HCT116 (cell line): ENCODE measurements around the gene HAO2. TPM values are rescaled to one million over a fixed set of nuclear protein-coding genes. Genes with fewer than 3 reads are reported as not detected.

Experiments used
- ATAC-seq: fragments of 200-7000 bp; cut with Tn5 transposase; 2 replicates; pipeline ENCODE4 v1.9.1; 2020; ENCODE audit warnings: mild to moderate bottlenecking, moderate library complexity
- BruUV-seq: library from RNA; stranded (reverse); fragments of 400-500 nt; replicated peaks from 2 replicates; lab custom pipeline; 2021; lab: Mats Ljungman, UMichigan
- CTCF ChIA-PET: fragments of 300-600 bp; sonication (Branson Sonifier 250); formaldehyde crosslinking; loops from one replicate; lab custom pipeline; 2021; ENCODE audit warnings: antibody characterized with exemption; lab: Charles Lee
- POLR2A ChIA-PET: fragments of 300-600, 350-600 bp; sonication (Branson Sonifier 250); formaldehyde crosslinking; loops from one replicate; lab custom pipeline; 2021; ENCODE audit warnings: antibody characterized with exemption; lab: Charles Lee
- RAD21 ChIA-PET, 2 experiments: fragments of 300-600 bp; sonication (Branson Sonifier 250); formaldehyde crosslinking; loops; one replicate each; lab custom pipeline; 2023; ENCODE audit warnings: low total read pairs in 2 of 2; ENCODE audit not compliant: uncharacterized antibody in 2 of 2, unreplicated experiment in 2 of 2, low non-redundant PET in 1 of 2; lab: Charles Lee
- DNase-seq: peaks from one replicate; pipeline ENCODE4 v3.0.0-alpha.2; 2010; ENCODE audit warnings: low read depth, low spot score
- H2AFZ ChIP-seq: fragments of 200-600 bp; shearing (Covaris generic), sonication (generic); 2 replicates; pipeline ENCODE4 v1.6.1; 2017; ENCODE audit warnings: low read depth, mixed run types, mixed read lengths, antibody characterized with exemption, low read length; ENCODE audit not compliant: poor library complexity, severe bottlenecking
- H3K27ac ChIP-seq: 2 replicates; pipeline ENCODE4 v1.5.1; 2012; ENCODE audit warnings: low read depth, low read length
- H3K27me3 ChIP-seq: fragments of 200-600 bp; sonication (generic); 2 replicates; pipeline ENCODE4 v1.6.1; 2016; ENCODE audit warnings: mixed run types, low read length, mixed read lengths; ENCODE audit not compliant: insufficient read depth
- H3K36me3 ChIP-seq, 2 experiments: fragments of 200-500 bp in 1 of 2; fragments of 200-600 bp in 1 of 2; sonication (Bioruptor generic) in 1 of 2; sonication (generic) in 1 of 2; 2 replicates each; pipeline versions ENCODE4 v1.5.1 to v1.6.1; 2014 to 2016; ENCODE audit warnings: low read length in 2 of 2, inconsistent platforms in 1 of 2, mixed read lengths in 1 of 2, mixed run types in 1 of 2; ENCODE audit not compliant: insufficient read depth in 2 of 2, control insufficient read depth in 1 of 2
- H3K4me1 ChIP-seq, 2 experiments: fragments of 200-600 bp in 1 of 2; sonication (generic) in 1 of 2; 2 replicates each; pipeline versions ENCODE4 v1.5.1 to v1.6.1; 2012 to 2017; ENCODE audit warnings: low read length in 2 of 2, inconsistent platforms in 1 of 2, mild to moderate bottlenecking in 1 of 2, mixed read lengths in 1 of 2, mixed run types in 1 of 2, moderate library complexity in 1 of 2; ENCODE audit not compliant: insufficient read depth in 2 of 2, control insufficient read depth in 1 of 2
- H3K4me2 ChIP-seq: fragments of 200-600 bp; sonication (generic); 2 replicates; pipeline ENCODE4 v1.6.1; 2017; ENCODE audit warnings: mixed run types, low read length, mixed read lengths
- H3K4me3 ChIP-seq, 2 experiments: fragments of 200-600 bp in 1 of 2; sonication (generic) in 1 of 2; replicated peaks in 1 of 2; 2 replicates each; pipeline ENCODE4 v1.5.1; 2011 to 2016; ENCODE audit warnings: low read length in 2 of 2, control low read depth in 1 of 2, low read depth in 1 of 2, mild to moderate bottlenecking in 1 of 2, mixed read lengths in 1 of 2, mixed run types in 1 of 2
- H3K79me2 ChIP-seq: fragments of 200-600 bp; sonication (generic); 2 replicates; pipeline ENCODE4 v1.6.1; 2017; ENCODE audit warnings: mild to moderate bottlenecking, mixed run types, low read length, moderate library complexity, mixed read lengths; ENCODE audit not compliant: insufficient read depth
- H3K9ac ChIP-seq: fragments of 200-600 bp; sonication (generic); 2 replicates; pipeline ENCODE4 v1.6.1; 2016; ENCODE audit warnings: low read length, mixed read lengths
- H3K9me2 ChIP-seq: fragments of 200-600 bp; sonication (generic), shearing (Covaris generic); 2 replicates; pipeline ENCODE4 v1.6.1; 2017; ENCODE audit warnings: mixed run types, mild to moderate bottlenecking, moderate library complexity; ENCODE audit not compliant: insufficient read depth
- H3K9me3 ChIP-seq, 2 experiments: fragments of 200-500 bp in 1 of 2; fragments of 200-600 bp in 1 of 2; sonication (Bioruptor generic) in 1 of 2; sonication (generic) in 1 of 2; 2 replicates each; pipeline ENCODE4 v1.6.1; 2014 to 2017; ENCODE audit warnings: low read length in 2 of 2, mixed read lengths in 2 of 2, inconsistent platforms in 1 of 2, low read depth in 1 of 2, mild to moderate bottlenecking in 1 of 2, mixed run types in 1 of 2, moderate library complexity in 1 of 2; ENCODE audit not compliant: control insufficient read depth in 1 of 2, insufficient read depth in 1 of 2
- H4K20me1 ChIP-seq: fragments of 200-600 bp; sonication (generic), shearing (Covaris generic); 2 replicates; pipeline ENCODE4 v1.6.1; 2017; ENCODE audit warnings: mixed run types, mild to moderate bottlenecking, moderate library complexity; ENCODE audit not compliant: insufficient read depth
- ATF3 ChIP-seq: IDR thresholded peaks from 2 replicates; pipeline ENCODE4 v1.6.1; 2012
- CBX3 ChIP-seq: IDR thresholded peaks from 2 replicates; pipeline ENCODE4 v1.6.1; 2012; ENCODE audit warnings: low read depth
- CEBPB ChIP-seq: IDR thresholded peaks from 2 replicates; pipeline ENCODE4 v1.6.1; 2012; ENCODE audit warnings: low read depth
- EGR1 ChIP-seq: IDR thresholded peaks from 2 replicates; pipeline ENCODE4 v1.6.1; 2012; ENCODE audit warnings: low read depth
- EZH2 ChIP-seq: fragments of 200-600 bp; sonication (generic); IDR thresholded peaks from 2 replicates; pipeline ENCODE4 v1.6.1; 2017; ENCODE audit warnings: antibody characterized with exemption, mixed run types
- EZH2phosphoT487 ChIP-seq: fragments of 200-600 bp; IDR thresholded peaks from 2 replicates; pipeline ENCODE4 v1.6.1; 2018; ENCODE audit warnings: antibody characterized with exemption, borderline replicate concordance
- FOSL1 ChIP-seq: IDR thresholded peaks from 2 replicates; pipeline ENCODE4 v1.6.1; 2012; ENCODE audit warnings: low read depth
- JUND ChIP-seq: IDR thresholded peaks from 2 replicates; pipeline ENCODE4 v1.6.1; 2012
- MAX ChIP-seq: IDR thresholded peaks from 2 replicates; pipeline ENCODE4 v1.6.1; 2012
- POLR2A ChIP-seq: IDR thresholded peaks from 2 replicates; pipeline ENCODE4 v1.7.0; 2011; ENCODE audit warnings: borderline replicate concordance; ENCODE audit not compliant: insufficient read depth, insufficient read length; ENCODE audit errors: extremely low read depth
- POLR2AphosphoS5 ChIP-seq: IDR thresholded peaks from 2 replicates; pipeline ENCODE4 v1.6.1; 2011; ENCODE audit warnings: mild to moderate bottlenecking, low read depth, low read length, moderate library complexity
- RAD21 ChIP-seq: IDR thresholded peaks from 2 replicates; pipeline ENCODE4 v1.6.1; 2012; ENCODE audit warnings: low read depth, mild to moderate bottlenecking
- SIN3A ChIP-seq: IDR thresholded peaks from 2 replicates; pipeline ENCODE4 v1.6.1; 2012; ENCODE audit warnings: low read depth
- SP1 ChIP-seq: IDR thresholded peaks from 2 replicates; pipeline ENCODE4 v1.6.1; 2012; ENCODE audit warnings: low read depth
- SRF ChIP-seq: IDR thresholded peaks from 2 replicates; pipeline ENCODE4 v1.6.1; 2012; ENCODE audit warnings: low read depth
- ZBTB33 ChIP-seq: IDR thresholded peaks from 2 replicates; pipeline ENCODE4 v1.6.1; 2011; ENCODE audit warnings: mild to moderate bottlenecking, low read length, moderate library complexity; ENCODE audit not compliant: insufficient replicate concordance; ENCODE audit errors: extremely low read depth
- ZFX ChIP-seq: fragments of 450-650 bp; IDR thresholded peaks from 2 replicates; pipeline ENCODE4 v1.6.1; 2017
- ZNF274 ChIP-seq: fragments of 200-500 bp; sonication (Bioruptor generic); IDR thresholded peaks from 2 replicates; pipeline ENCODE4 v1.6.1; 2014; ENCODE audit warnings: mild to moderate bottlenecking, low read depth, low read length, inconsistent platforms
- intact Hi-C: fragments of 100-400 bp; cut with micrococcal nuclease; formaldehyde crosslinking; loops from 2 replicates; pipeline ENCODE4 v1.10.0; 2022
- total RNA-seq: library from RNA; stranded (reverse); gene quantifications from one replicate; pipeline ENCODE4 v1.2.1, GENCODE V29; 2021; ENCODE audit not compliant: unreplicated experiment

HAO2 gene
- total RNA-seq, 1 experiment from 2014 or later = not detected

GRCh38 chr1:119370748-119371147, 2.2 kb downstream of the HAO2 start:
- Histone ChIP-seq H3K4me2 (no peak overlapping the region), H4K20me1 (no peaks in the 10 kb centered on the region), H3K9me2 (no peaks in the 10 kb centered on the region), H3K27ac (no peak overlapping the region), H3K27me3 (0 out of 2 replicates have a peak, but pooled peaks cover 7% of the 10 kb centered on the region), H3K4me1 (peaks cover 0 to 8% of the 10 kb centered on the region in 2 experiments; a peak in 1 of 4 replicates), H3K4me3 (no peak overlapping the region), H2AFZ (no peak overlapping the region), H3K9me3 (no peaks in the 10 kb centered on the region), H3K36me3 (no peaks in the 10 kb centered on the region), H3K79me2 (no peaks in the 10 kb centered on the region), H3K9ac (no peak overlapping the region)
- DNase-seq = no peak
- no peak for ATAC-seq
- ChIA-PET RAD21 (no interaction called here), POLR2A (no interaction called here), CTCF (interaction anchor here (2.0 kb wide), 1 partner anchor 96 kb away, joined by 6 read pairs; no protein-coding TSS in a partner anchor)
- no TSS peak for BruUV-seq
- intact Hi-C loops = no loop called here
- TF ChIP-seq EZH2 (no peak), ZFX (no peak), SRF (no peak), ZNF274 (no peak), ATF3 (no peak), FOSL1 (no peak), CEBPB (no peak), SIN3A (no peak), CBX3 (no peak), EZH2phosphoT487 (no peak), SP1 (no peak), POLR2A (no peak), EGR1 (no peak), POLR2AphosphoS5 (no peak)

GRCh38 chr1:119371815-119372214, 3.2 kb downstream of the HAO2 start:
- no peak overlapping the region for H3K9ac ChIP-seq
- ChIA-PET POLR2A (no interaction called here), RAD21 (no interaction called here), CTCF (interaction anchor here (1.3 to 1.7 kb wide), 3 partner anchors 173 to 303 kb away, joined by 5 to 11 read pairs (median 7); no protein-coding TSS in a partner anchor)
- H4K20me1 ChIP-seq = no peaks in the 10 kb centered on the region
- H3K4me3 ChIP-seq = no peak overlapping the region
- no peaks in the 10 kb centered on the region for H3K9me2 ChIP-seq
- 0 out of 2 replicates have a peak, but pooled peaks cover 7% of the 10 kb centered on the region for H3K27me3 ChIP-seq
- H3K27ac ChIP-seq = no peak overlapping the region
- no peak for TF ChIP-seq MAX
- TF ChIP-seq FOSL1 = no peak
- no peak for TF ChIP-seq POLR2AphosphoS5
- TF ChIP-seq RAD21 = no peak
- no peak for TF ChIP-seq ZBTB33
- no peak for TF ChIP-seq EGR1
- TF ChIP-seq CEBPB = no peak
- TF ChIP-seq ATF3 = no peak
- TF ChIP-seq JUND = no peak
- no peak for TF ChIP-seq SIN3A
- TF ChIP-seq POLR2A = no peak
- no peak for TF ChIP-seq CBX3
- peaks cover 0 to 8% of the 10 kb centered on the region in 2 experiments; a peak in 1 of 4 replicates for H3K4me1 ChIP-seq
- H3K9me3 ChIP-seq = no peaks in the 10 kb centered on the region
- H3K36me3 ChIP-seq = no peaks in the 10 kb centered on the region
- no peaks in the 10 kb centered on the region for H3K79me2 ChIP-seq
- no peak for DNase-seq
- ATAC-seq = no peak
- H3K4me2 ChIP-seq = no peak overlapping the region
- no TSS peak for BruUV-seq
- no peak overlapping the region for H2AFZ ChIP-seq
- intact Hi-C loops = loop anchor here (2.0 kb wide), 1 partner anchor 239 kb away; no protein-coding TSS in a partner anchor
